Stomach (tissue), 4 donors: Measurements from ENCODE around the gene NRF1.

Experiments
- CTCF ChIP-seq, 7 experiments: fragments of 450-650 bp in 4 of 7; fragments of 200-600 bp in 3 of 7; sonication (generic) in 3 of 7; IDR thresholded peaks; one replicate each; pipeline ENCODE4 v1.5.1; 2016 to 2019; ENCODE audit warnings: antibody characterized with exemption in 7 of 7, control low read depth in 2 of 7, mild to moderate bottlenecking in 1 of 7
- POLR2A ChIP-seq, 4 donors: fragments of 450-650 bp; IDR thresholded peaks; one replicate each; pipeline ENCODE4 v1.6.1; 2016; ENCODE audit warnings: antibody characterized with exemption in 4 of 4, control low read depth in 2 of 4, mild to moderate bottlenecking in 1 of 4, moderate library complexity in 1 of 4

- TF ChIP-seq POLR2A (IDR thresholded peaks at IDR 0.05) (no peak), CTCF (IDR thresholded peaks at IDR 0.05) (no peak)
Observed at GRCh38 chr7:129746857-129747529, 135.5 kb downstream of the NRF1 start.
